PC-9 (cell line): Measurements from ENCODE around the gene SLC4A1. TPM values are rescaled to one million over a fixed set of nuclear protein-coding genes. Genes with fewer than 3 reads are reported as not detected.

Experiments used
- BruUV-seq: library from RNA; stranded (reverse); fragments of 400-500 nt; replicated peaks from 2 replicates; lab custom pipeline; 2021; lab: Mats Ljungman, UMichigan
- CTCF ChIA-PET: fragments of 300-600 bp; sonication (Branson Sonifier 250); formaldehyde crosslinking; loops from one replicate; lab custom pipeline; 2022; ENCODE audit warnings: antibody characterized with exemption; lab: Charles Lee
- POLR2A ChIA-PET: fragments of 300-600 bp; sonication (Branson Sonifier 250); formaldehyde crosslinking; loops from one replicate; lab custom pipeline; 2022; ENCODE audit warnings: antibody characterized with exemption; ENCODE audit not compliant: unreplicated experiment; lab: Charles Lee
- DNase-seq, 2 experiments: peaks; one replicate each; pipeline versions ENCODE4 v3.0.0 to v3.0.0-alpha.2; 2015 to 2022; ENCODE audit warnings: mixed read lengths in 1 of 2
- H2AFZ ChIP-seq: fragments of 200-600 bp; sonication (generic); 2 replicates; pipeline ENCODE4 v1.8.1; 2017; ENCODE audit warnings: antibody characterized with exemption
- H3F3A ChIP-seq: fragments of 200-600 bp; sonication (generic); 2 replicates; pipeline ENCODE4 v1.8.1; 2017; ENCODE audit warnings: antibody characterized with exemption, mild to moderate bottlenecking, low read depth; ENCODE audit not compliant: insufficient read depth
- H3K27ac ChIP-seq: fragments of 200-600 bp; sonication (generic); 2 replicates; pipeline ENCODE4 v1.6.1; 2016; ENCODE audit warnings: mixed run types
- H3K27me3 ChIP-seq: fragments of 200-600 bp; sonication (generic); 2 replicates; pipeline ENCODE4 v1.6.1; 2016; ENCODE audit warnings: low read depth, mixed run types; ENCODE audit not compliant: insufficient read depth
- H3K36me3 ChIP-seq: fragments of 200-600 bp; sonication (generic); 2 replicates; pipeline ENCODE4 v1.6.1; 2016; ENCODE audit warnings: low read depth, mixed run types
- H3K4me1 ChIP-seq: fragments of 200-600 bp; sonication (generic); replicated peaks from 2 replicates; pipeline ENCODE4 v1.6.1; 2016; ENCODE audit warnings: mixed run types; ENCODE audit not compliant: insufficient read depth
- H3K4me2 ChIP-seq: fragments of 200-600 bp; sonication (generic); 2 replicates; pipeline ENCODE4 v1.6.1; 2017; ENCODE audit warnings: mixed run types
- H3K4me3 ChIP-seq: fragments of 200-600 bp; sonication (generic); 2 replicates; pipeline ENCODE4 v1.6.1; 2016; ENCODE audit warnings: mixed run types
- H3K79me2 ChIP-seq: fragments of 200-600 bp; sonication (generic); 2 replicates; pipeline ENCODE4 v1.6.1; 2017; ENCODE audit warnings: low read depth, mixed run types
- H3K9me2 ChIP-seq: fragments of 200-600 bp; sonication (generic); 2 replicates; pipeline ENCODE4 v1.8.1; 2017; ENCODE audit warnings: mild to moderate bottlenecking; ENCODE audit not compliant: insufficient read depth
- H3K9me3 ChIP-seq: fragments of 200-600 bp; sonication (generic); 2 replicates; pipeline ENCODE4 v1.8.1; 2016; ENCODE audit warnings: low read depth; ENCODE audit not compliant: insufficient read depth
- H4K20me1 ChIP-seq: fragments of 200-600 bp; sonication (generic); 2 replicates; pipeline ENCODE4 v1.8.1; 2017; ENCODE audit not compliant: insufficient read depth
- CTCF ChIP-seq: fragments of 200-600 bp; sonication (generic); conservative IDR thresholded peaks from 2 replicates; pipeline ENCODE4 v1.6.1; 2017; ENCODE audit warnings: mixed run types, antibody characterized with exemption, mild to moderate bottlenecking, moderate library complexity
- EZH2 ChIP-seq: fragments of 200-600 bp; sonication (generic); IDR thresholded peaks from 2 replicates; pipeline ENCODE4 v1.8.0; 2017; ENCODE audit warnings: antibody characterized with exemption, low read depth
- intact Hi-C: fragments of 100-400 bp; cut with micrococcal nuclease; formaldehyde crosslinking; loops from one replicate; pipeline ENCODE4 v1.10.0; 2022; ENCODE audit not compliant: unreplicated experiment
- total RNA-seq: library from RNA; stranded (reverse); gene quantifications from 2 replicates; pipeline ENCODE4 v1.2.3, GENCODE V29; 2021

Gene SLC4A1
- total RNA-seq, 1 experiment from 2014 or later: not detected

- ChIA-PET POLR2A (no interaction called here), CTCF (no interaction called here)
- intact Hi-C loops: no loop called here
Measured at GRCh38 chr17:44284024-44284400, 16.1 kb upstream of the SLC4A1 start.

GRCh38 chr17:44283344-44284023 lies 15.5 kb upstream of the SLC4A1 start:
- ChIA-PET POLR2A (no interaction called here), CTCF (no interaction called here)

More at GRCh38 chr17:44284024-44284400, 16.1 kb upstream of the SLC4A1 start:
- Histone ChIP-seq H3K79me2 (no peaks in the 10 kb centered on the region), H3K27ac (no peak overlapping the region), H2AFZ (no peak overlapping the region), H4K20me1 (no peaks in the 10 kb centered on the region), H3K9me2 (no peaks in the 10 kb centered on the region), H3K27me3 (no peaks in the 10 kb centered on the region), H3K4me2 (no peak overlapping the region), H3K36me3 (no peaks in the 10 kb centered on the region), H3K4me3 (no peak overlapping the region), H3K4me1 (0 out of 2 replicates have a peak, but pooled peaks cover 5% of the 10 kb centered on the region), H3K9me3 (no peaks in the 10 kb centered on the region), H3F3A (no peaks in the 10 kb centered on the region)
- no peak for DNase-seq
- no TSS peak for BruUV-seq
- no peak for TF ChIP-seq CTCF
- TF ChIP-seq EZH2: no peak

GRCh38 chr17:44282264-44282663 lies 14.3 kb upstream of the SLC4A1 start:
- Histone ChIP-seq H2AFZ (no peak overlapping the region), H3K4me3 (no peak overlapping the region), H3K27me3 (no peaks in the 10 kb centered on the region), H3F3A (no peaks in the 10 kb centered on the region), H3K9me3 (no peaks in the 10 kb centered on the region), H4K20me1 (no peaks in the 10 kb centered on the region), H3K4me1 (0 out of 2 replicates have a peak, but pooled peaks cover 5% of the 10 kb centered on the region), H3K27ac (no peak overlapping the region), H3K4me2 (no peak overlapping the region), H3K79me2 (no peaks in the 10 kb centered on the region), H3K36me3 (no peaks in the 10 kb centered on the region), H3K9me2 (no peaks in the 10 kb centered on the region)
- no TSS peak for BruUV-seq
- POLR2A ChIA-PET: no interaction called here
- TF ChIP-seq EZH2 (no peak), CTCF (no peak)
- no peak for DNase-seq
- intact Hi-C loops: no loop called here
- CTCF ChIA-PET: no interaction called here

More at GRCh38 chr17:44283344-44284023, 15.5 kb upstream of the SLC4A1 start:
- H3K9me3 ChIP-seq: no peaks in the 10 kb centered on the region
- DNase-seq: no peak
- H3K4me2 ChIP-seq: no peak overlapping the region
- no peak for TF ChIP-seq EZH2
- no peak for TF ChIP-seq CTCF
- no peaks in the 10 kb centered on the region for H3F3A ChIP-seq
- H3K27me3 ChIP-seq: no peaks in the 10 kb centered on the region
- H3K9me2 ChIP-seq: no peaks in the 10 kb centered on the region
- no peaks in the 10 kb centered on the region for H4K20me1 ChIP-seq
- 0 out of 2 replicates have a peak, but pooled peaks cover 5% of the 10 kb centered on the region for H3K4me1 ChIP-seq
- no TSS peak for BruUV-seq
- no peak overlapping the region for H3K27ac ChIP-seq
- H3K4me3 ChIP-seq: no peak overlapping the region
- no peak overlapping the region for H2AFZ ChIP-seq
- H3K36me3 ChIP-seq: no peaks in the 10 kb centered on the region
- intact Hi-C loops: no loop called here
- no peaks in the 10 kb centered on the region for H3K79me2 ChIP-seq
